Gastroesophageal sphincter (tissue), 3 donors: ENCODE data around the gene OTUB2.

Source experiments
- CTCF ChIP-seq, 4 experiments: fragments of 200-600 bp in 2 of 4; fragments of 450-650 bp in 2 of 4; sonication (generic) in 1 of 4; IDR thresholded peaks; one replicate each; pipeline ENCODE4 v1.5.1; 2017 to 2019; ENCODE audit warnings: antibody characterized with exemption in 4 of 4, mild to moderate bottlenecking in 2 of 4, moderate library complexity in 2 of 4
- POLR2A ChIP-seq, 2 donors: fragments of 450-650 bp; IDR thresholded peaks; one replicate each; pipeline ENCODE4 v1.6.1; 2017; ENCODE audit warnings: antibody characterized with exemption in 2 of 2, mild to moderate bottlenecking in 2 of 2, moderate library complexity in 1 of 2

GRCh38 chr14:94052199-94052598 is 26.1 kb downstream of the OTUB2 start:
- TF ChIP-seq POLR2A (IDR thresholded peaks at IDR 0.05) (no peak), CTCF (IDR thresholded peaks at IDR 0.05) (no peak)
